ENCODE data around the gene DPP10. TPM values are rescaled to one million over a fixed set of nuclear protein-coding genes. Genes with fewer than 3 reads are reported as not detected.

DPP10 gene
- total RNA-seq, 1 donor from 2014 or later, result 73.0 TPM

GRCh38 chr2:115533081-115533480 lies 1090.6 kb downstream of the DPP10 start:
- Mint-ChIP-seq H3K9me3 (peaks cover 6% of the 10 kb centered on the region), H3K4me1 (peaks cover 16% of the 10 kb centered on the region), H3K4me3 (no peak overlapping the region), H3K27me3 (ENCODE audit: low read depth) (no peaks in the 10 kb centered on the region), H3K27ac (peak overlapping the region; percentile 47), H3K36me3 (peaks cover 3% of the 10 kb centered on the region)
- TF ChIP-seq CTCF (IDR thresholded peaks at IDR 0.05; ENCODE audit: unreplicated experiment), result no peak
- DNase-seq (ENCODE audit: low spot score in 2 of 2, unreplicated experiment in 2 of 2), result no peak

- Mint-ChIP-seq H3K4me3 (no peak overlapping the region), H3K27ac (no peak overlapping the region), H3K4me1 (peaks cover 6% of the 10 kb centered on the region), H3K27me3 (ENCODE audit: low read depth) (no peaks in the 10 kb centered on the region), H3K36me3 (peaks cover 2% of the 10 kb centered on the region), H3K9me3 (peaks cover 5% of the 10 kb centered on the region)
- TF ChIP-seq CTCF (IDR thresholded peaks at IDR 0.05; ENCODE audit: unreplicated experiment), result peak; percentile 33
- DNase-seq (ENCODE audit: low spot score in 2 of 2, unreplicated experiment in 2 of 2), result no peak
Measured at GRCh38 chr2:115541814-115542213, 1099.4 kb downstream of the DPP10 start.

- no peak overlapping the region for H3K27ac Mint-ChIP-seq
- H3K4me1 Mint-ChIP-seq, result peaks cover 9% of the 10 kb centered on the region
- no peak for DNase-seq (ENCODE audit: low spot score in 2 of 2, unreplicated experiment in 2 of 2)
- no peak for TF ChIP-seq CTCF (IDR thresholded peaks at IDR 0.05; ENCODE audit: unreplicated experiment)
- H3K36me3 Mint-ChIP-seq, result peaks cover 2% of the 10 kb centered on the region
- H3K9me3 Mint-ChIP-seq, result peaks cover 5% of the 10 kb centered on the region
- no peak overlapping the region for H3K4me3 Mint-ChIP-seq
- no peaks in the 10 kb centered on the region for H3K27me3 Mint-ChIP-seq (ENCODE audit: low read depth)
Measured at GRCh38 chr2:115542331-115542730, 1099.9 kb downstream of the DPP10 start.

- peaks cover 4% of the 10 kb centered on the region for H3K4me1 Mint-ChIP-seq
- no peaks in the 10 kb centered on the region for H3K27me3 Mint-ChIP-seq (ENCODE audit: low read depth)
- no peak for TF ChIP-seq CTCF (IDR thresholded peaks at IDR 0.05; ENCODE audit: unreplicated experiment)
- no peak overlapping the region for H3K27ac Mint-ChIP-seq
- H3K4me3 Mint-ChIP-seq, result no peak overlapping the region
- no peak for DNase-seq (ENCODE audit: low spot score in 2 of 2, unreplicated experiment in 2 of 2)
- H3K36me3 Mint-ChIP-seq, result peaks cover 2% of the 10 kb centered on the region
- H3K9me3 Mint-ChIP-seq, result peaks cover 5% of the 10 kb centered on the region
Measured at GRCh38 chr2:115543024-115543423, 1100.6 kb downstream of the DPP10 start.

GRCh38 chr2:115543461-115543860 lies 1101.0 kb downstream of the DPP10 start:
- H3K4me3 Mint-ChIP-seq, result no peak overlapping the region
- peaks cover 7% of the 10 kb centered on the region for H3K9me3 Mint-ChIP-seq
- DNase-seq (ENCODE audit: low spot score in 2 of 2, unreplicated experiment in 2 of 2), result no peak
- H3K27ac Mint-ChIP-seq, result no peak overlapping the region
- TF ChIP-seq CTCF (IDR thresholded peaks at IDR 0.05; ENCODE audit: unreplicated experiment), result no peak
- peaks cover 2% of the 10 kb centered on the region for H3K36me3 Mint-ChIP-seq
- no peaks in the 10 kb centered on the region for H3K27me3 Mint-ChIP-seq (ENCODE audit: low read depth)
- peaks cover 4% of the 10 kb centered on the region for H3K4me1 Mint-ChIP-seq

GRCh38 chr2:115549611-115550130 lies 1107.2 kb downstream of the DPP10 start:
- Mint-ChIP-seq H3K9me3 (peaks cover 11% of the 10 kb centered on the region), H3K27ac (peak overlapping the region; percentile 86), H3K4me3 (no peak overlapping the region), H3K27me3 (ENCODE audit: low read depth) (no peaks in the 10 kb centered on the region), H3K36me3 (peaks cover 4% of the 10 kb centered on the region), H3K4me1 (peaks cover 27% of the 10 kb centered on the region)
- DNase-seq (ENCODE audit: low spot score in 2 of 2, unreplicated experiment in 2 of 2), result no peak
- no peak for TF ChIP-seq CTCF (IDR thresholded peaks at IDR 0.05; ENCODE audit: unreplicated experiment)
